Ishikawa (cell line): Measurements from ENCODE around the gene ABCG1.

Experiments
- CEBPB ChIP-seq: IDR thresholded peaks from 2 replicates; pipeline ENCODE4 v1.6.1; 2012
- CREB1 ChIP-seq: IDR thresholded peaks from 2 replicates; pipeline ENCODE4 v1.6.1; 2012; ENCODE audit warnings: low read depth
- EGR1 ChIP-seq: IDR thresholded peaks from 2 replicates; pipeline ENCODE4 v1.6.1; 2012
- EP300 ChIP-seq: IDR thresholded peaks from 2 replicates; pipeline ENCODE4 v1.6.1; 2012; ENCODE audit warnings: borderline replicate concordance
- FOXM1 ChIP-seq: IDR thresholded peaks from 2 replicates; pipeline ENCODE4 v1.6.1; 2012; ENCODE audit warnings: low read depth, borderline replicate concordance
- MAX ChIP-seq: IDR thresholded peaks from 2 replicates; pipeline ENCODE4 v1.6.1; 2012
- NFIC ChIP-seq: IDR thresholded peaks from 2 replicates; pipeline ENCODE4 v1.6.1; 2012
- RAD21 ChIP-seq: IDR thresholded peaks from 2 replicates; pipeline ENCODE4 v1.6.1; 2012; ENCODE audit warnings: low read depth
- REST ChIP-seq: IDR thresholded peaks from 2 replicates; pipeline ENCODE4 v1.6.1; 2012; ENCODE audit warnings: low read depth, mild to moderate bottlenecking
- TAF1 ChIP-seq: IDR thresholded peaks from 2 replicates; pipeline ENCODE4 v1.6.1; 2012; ENCODE audit warnings: low read depth, mild to moderate bottlenecking
- TCF12 ChIP-seq: IDR thresholded peaks from 2 replicates; pipeline ENCODE4 v1.6.1; 2012; ENCODE audit warnings: low read depth
- TEAD4 ChIP-seq: IDR thresholded peaks from 2 replicates; pipeline ENCODE4 v1.6.1; 2012
- USF1 ChIP-seq: IDR thresholded peaks from 2 replicates; pipeline ENCODE4 v1.6.1; 2012
- YY1 ChIP-seq: IDR thresholded peaks from 2 replicates; pipeline ENCODE4 v1.6.1; 2012; ENCODE audit warnings: low read depth
- ZBTB7A ChIP-seq: IDR thresholded peaks from 2 replicates; pipeline ENCODE4 v1.6.1; 2012; ENCODE audit warnings: low read depth

Gene ABCG1

GRCh38 chr21:42278451-42279149 is 59.7 kb downstream of the ABCG1 start:
- TF ChIP-seq CREB1 = no peak
- TF ChIP-seq EGR1 = no peak
- TF ChIP-seq TAF1 = no peak
- TF ChIP-seq USF1 = no peak
- no peak for TF ChIP-seq MAX
- no peak for TF ChIP-seq FOXM1
- TF ChIP-seq EP300 = no peak
- TF ChIP-seq ZBTB7A = no peak
- TF ChIP-seq REST = no peak
- no peak for TF ChIP-seq NFIC
- no peak for TF ChIP-seq TEAD4
- TF ChIP-seq TCF12 = no peak
- no peak for TF ChIP-seq YY1
- no peak for TF ChIP-seq RAD21
- no peak for TF ChIP-seq CEBPB

- TF ChIP-seq CREB1 = no peak
- no peak for TF ChIP-seq USF1
- no peak for TF ChIP-seq NFIC
- TF ChIP-seq EP300 = no peak
- no peak for TF ChIP-seq TEAD4
- no peak for TF ChIP-seq RAD21
- TF ChIP-seq REST = no peak
- no peak for TF ChIP-seq TCF12
- no peak for TF ChIP-seq FOXM1
- no peak for TF ChIP-seq TAF1
Observed at GRCh38 chr21:42279341-42279871, 60.5 kb downstream of the ABCG1 start.

- TF ChIP-seq FOXM1 = no peak
- no peak for TF ChIP-seq REST
- no peak for TF ChIP-seq MAX
- no peak for TF ChIP-seq YY1
- TF ChIP-seq NFIC = no peak
- no peak for TF ChIP-seq CEBPB
- TF ChIP-seq EP300 = no peak
- no peak for TF ChIP-seq TAF1
- TF ChIP-seq TEAD4 = no peak
- TF ChIP-seq TCF12 = no peak
Observed at GRCh38 chr21:42279888-42280287, 60.9 kb downstream of the ABCG1 start.

GRCh38 chr21:42280356-42281180 is 61.6 kb downstream of the ABCG1 start:
- no peak for TF ChIP-seq USF1
- TF ChIP-seq FOXM1 = no peak
- TF ChIP-seq CEBPB = no peak
- no peak for TF ChIP-seq MAX
- no peak for TF ChIP-seq EGR1
- TF ChIP-seq TCF12 = no peak
- TF ChIP-seq TEAD4 = no peak
- TF ChIP-seq YY1 = no peak
- no peak for TF ChIP-seq NFIC
- no peak for TF ChIP-seq TAF1
- TF ChIP-seq RAD21 = no peak
- TF ChIP-seq CREB1 = no peak
- no peak for TF ChIP-seq REST
